Hepatic stellate cell (primary cell): ENCODE results near the gene UPK1A.
A peak's percentile ranks its signal among the peaks of the same experiment; 100 is the strongest.
"Not testable (repeated sequence)": the region's sequence is repeated elsewhere in the genome, so short reads cannot be mapped to it uniquely, and the experiment has no call there.

ENCODE experiments used
- DNase-seq: peaks from one replicate; pipeline ENCODE4 v3.0.0; 2011; ENCODE audit warnings: low spot score

Gene UPK1A

DNA sequence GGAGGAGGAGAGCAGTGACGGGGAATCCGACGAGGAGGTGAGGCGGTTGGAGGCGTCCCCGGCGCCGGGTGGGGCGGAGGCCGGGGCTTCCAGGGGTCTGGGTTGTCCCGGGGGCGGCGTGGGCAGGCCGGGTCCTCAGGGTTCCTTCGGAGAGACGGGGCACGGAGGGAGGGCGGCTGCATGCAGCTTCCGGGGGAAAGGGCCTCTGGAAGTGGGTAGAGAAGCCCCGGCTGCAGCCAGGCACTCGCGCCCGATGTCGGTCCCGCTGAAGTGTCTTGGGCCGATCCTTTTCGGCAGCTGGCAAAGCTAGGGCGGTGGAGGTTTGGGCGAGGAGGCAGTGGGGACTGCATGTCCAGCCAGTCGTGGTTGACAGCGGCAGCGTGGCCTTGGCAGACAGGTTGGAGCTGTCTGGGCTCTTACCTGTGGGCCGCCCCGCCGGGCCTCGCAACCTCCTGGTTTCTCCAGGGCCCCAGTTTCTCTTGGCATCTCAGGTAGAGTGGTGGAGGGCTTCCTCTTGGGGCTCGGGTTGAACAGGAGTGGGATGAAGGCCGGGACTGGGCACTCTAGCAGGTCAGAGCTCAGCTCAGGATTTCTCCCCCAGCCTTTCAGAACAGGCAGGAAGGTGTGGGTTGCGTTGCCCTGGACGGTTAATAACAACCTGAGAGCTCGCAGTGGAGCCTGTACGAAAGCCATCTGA, 52.2 kb downstream of the UPK1A start:
- DNase-seq = peak; percentile 63

DNA sequence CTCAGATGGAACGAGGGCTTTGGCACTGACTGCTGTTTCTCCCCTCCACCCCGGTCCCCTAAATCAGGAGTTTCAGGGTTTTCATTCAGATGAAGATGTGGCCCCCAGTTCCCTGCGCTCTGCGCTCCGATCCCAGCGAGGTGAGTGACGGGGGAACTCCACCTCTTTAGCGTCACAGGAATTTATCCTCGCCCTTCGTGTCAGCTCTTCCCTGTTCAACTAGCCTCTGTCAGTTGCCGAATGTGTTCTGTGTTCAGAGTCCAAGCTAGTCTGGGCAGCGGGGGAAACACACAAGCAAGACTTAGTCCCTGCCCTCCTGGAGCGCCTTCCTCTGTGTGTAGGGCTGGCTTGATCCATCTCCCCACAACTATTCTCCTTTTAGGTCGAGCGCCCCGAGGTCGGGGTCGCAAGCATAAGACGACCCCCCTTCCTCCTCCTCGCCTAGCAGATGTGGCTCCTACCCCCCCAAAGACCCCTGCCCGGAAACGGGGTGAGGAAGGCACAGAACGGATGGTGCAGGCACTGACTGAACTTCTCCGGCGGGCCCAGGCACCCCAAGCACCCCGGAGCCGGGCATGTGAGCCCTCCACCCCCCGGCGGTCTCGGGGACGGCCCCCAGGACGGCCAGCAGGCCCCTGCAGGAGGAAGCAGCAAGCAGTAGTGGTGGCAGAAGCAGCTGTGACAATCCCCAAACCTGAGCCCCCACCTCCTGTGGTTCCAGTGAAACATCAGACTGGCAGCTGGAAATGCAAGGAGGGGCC, 53.3 kb downstream of the UPK1A start:
- DNase-seq = no peak

GRCh38 chr19:35720163-35720524, 53.8 kb downstream of the UPK1A start:
- no peak for DNase-seq

DNA sequence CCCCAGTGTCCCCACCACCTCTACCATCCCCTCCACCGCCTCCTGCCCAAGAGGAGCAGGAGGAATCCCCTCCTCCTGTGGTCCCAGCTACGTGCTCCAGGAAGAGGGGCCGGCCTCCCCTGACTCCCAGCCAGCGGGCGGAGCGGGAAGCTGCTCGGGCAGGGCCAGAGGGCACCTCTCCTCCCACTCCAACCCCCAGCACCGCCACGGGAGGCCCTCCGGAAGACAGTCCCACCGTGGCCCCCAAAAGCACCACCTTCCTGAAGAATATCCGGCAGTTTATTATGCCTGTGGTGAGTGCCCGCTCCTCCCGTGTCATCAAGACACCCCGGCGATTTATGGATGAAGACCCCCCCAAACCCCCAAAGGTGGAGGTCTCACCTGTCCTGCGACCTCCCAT, 54.3 kb downstream of the UPK1A start:
- DNase-seq = no peak

DNA sequence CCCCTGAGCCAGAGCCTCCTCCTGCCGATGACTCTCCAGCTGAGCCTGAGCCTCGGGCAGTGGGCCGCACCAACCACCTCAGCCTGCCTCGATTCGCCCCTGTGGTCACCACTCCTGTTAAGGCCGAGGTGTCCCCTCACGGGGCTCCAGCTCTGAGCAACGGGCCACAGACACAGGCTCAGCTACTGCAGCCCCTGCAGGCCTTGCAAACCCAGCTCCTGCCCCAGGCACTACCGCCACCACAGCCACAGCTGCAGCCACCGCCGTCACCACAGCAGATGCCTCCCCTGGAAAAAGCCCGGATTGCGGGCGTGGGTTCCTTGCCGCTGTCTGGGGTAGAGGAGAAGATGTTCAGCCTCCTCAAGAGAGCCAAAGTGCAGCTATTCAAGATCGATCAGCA, 55.1 kb downstream of the UPK1A start:
- no peak for DNase-seq

DNA sequence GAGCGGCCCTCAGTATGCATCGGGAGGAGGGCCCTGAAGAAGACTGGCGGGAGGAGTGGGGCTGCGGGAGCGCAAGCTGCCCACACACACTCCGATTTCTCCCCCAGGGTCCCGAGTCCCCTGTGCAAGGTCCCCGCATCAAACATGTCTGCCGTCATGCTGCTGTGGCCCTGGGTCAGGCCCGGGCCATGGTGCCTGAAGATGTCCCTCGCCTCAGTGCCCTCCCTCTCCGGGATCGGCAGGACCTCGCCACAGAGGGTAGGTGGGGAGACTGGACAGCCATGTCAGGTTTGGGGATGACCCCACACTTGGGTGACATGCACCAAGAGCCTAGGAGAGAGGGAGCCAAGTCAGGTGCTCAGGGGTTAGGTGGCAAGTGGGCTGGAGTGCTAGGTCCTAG, 56.1 kb downstream of the UPK1A start:
- no peak for DNase-seq

GRCh38 chr19:35722897-35723296, 56.6 kb downstream of the UPK1A start:
- DNase-seq = no peak

GRCh38 chr19:35723671-35724070, 57.4 kb downstream of the UPK1A start:
- no peak for DNase-seq

DNA sequence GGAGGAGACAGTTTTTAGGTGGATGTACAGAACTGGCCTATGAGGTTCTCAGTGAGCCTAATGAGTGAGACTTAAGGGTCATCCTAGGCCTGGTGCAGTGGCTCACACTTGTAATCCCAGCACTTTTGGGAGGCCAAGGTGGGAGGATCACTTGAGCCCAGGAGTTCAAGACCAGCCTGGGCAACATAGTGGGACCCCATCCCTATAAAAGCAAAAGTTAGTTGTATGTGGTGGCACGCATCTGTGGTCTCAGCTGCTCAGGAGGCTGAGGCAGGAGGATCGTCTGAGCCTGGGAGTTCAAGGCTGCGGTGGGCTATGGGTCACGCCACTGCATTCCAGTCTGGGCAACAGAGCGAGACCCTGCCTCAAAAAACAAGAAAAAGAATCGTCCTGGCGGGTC, 57.8 kb downstream of the UPK1A start:
- not testable (repeated sequence) for DNase-seq

DNA sequence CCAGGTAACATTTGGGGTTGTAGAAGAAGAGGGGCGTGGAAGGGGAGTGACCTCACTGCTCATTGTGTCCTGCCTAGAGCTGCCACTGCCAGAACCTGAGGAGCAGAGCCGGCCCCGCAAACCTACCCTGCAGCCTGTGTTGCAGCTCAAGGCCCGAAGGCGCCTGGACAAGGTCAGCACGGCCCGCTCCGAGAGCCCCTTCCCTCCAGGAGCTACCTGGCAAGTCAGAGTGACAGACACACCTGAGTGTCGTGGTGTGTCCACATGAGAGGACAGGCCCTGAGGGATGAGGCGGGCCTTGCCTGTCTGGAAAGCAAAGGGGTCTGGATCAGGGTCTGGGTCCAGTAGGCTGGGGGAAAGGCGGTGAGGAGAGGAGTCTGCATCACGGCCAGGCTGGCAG, 58.2 kb downstream of the UPK1A start:
- DNase-seq = no peak

DNA sequence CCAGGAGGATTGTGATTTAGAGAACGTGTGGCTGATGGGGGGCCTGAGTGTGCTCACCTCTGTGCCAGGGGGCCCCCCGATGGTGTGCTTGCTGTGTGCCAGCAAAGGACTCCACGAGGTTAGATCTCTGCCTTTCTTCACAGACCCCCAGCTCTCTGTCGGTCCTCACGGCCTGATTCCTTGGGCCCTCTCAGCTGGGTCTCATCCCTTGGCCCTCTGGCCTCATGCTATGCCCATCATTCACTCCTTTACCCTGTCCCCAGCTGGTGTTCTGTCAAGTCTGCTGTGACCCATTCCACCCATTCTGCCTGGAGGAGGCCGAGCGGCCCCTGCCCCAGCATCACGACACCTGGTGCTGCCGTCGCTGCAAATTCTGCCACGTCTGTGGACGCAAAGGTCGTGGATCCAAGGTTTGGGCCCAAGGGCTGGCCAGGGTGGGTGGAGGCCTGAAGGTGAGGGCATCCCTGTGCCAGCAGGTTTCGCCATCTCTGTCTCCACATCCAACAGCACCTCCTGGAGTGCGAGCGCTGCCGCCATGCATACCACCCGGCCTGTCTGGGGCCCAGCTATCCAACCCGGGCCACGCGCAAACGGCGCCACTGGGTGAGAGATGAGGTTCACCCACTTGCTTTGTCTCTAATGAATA, 59.0 kb downstream of the UPK1A start:
- no peak for DNase-seq

DNA sequence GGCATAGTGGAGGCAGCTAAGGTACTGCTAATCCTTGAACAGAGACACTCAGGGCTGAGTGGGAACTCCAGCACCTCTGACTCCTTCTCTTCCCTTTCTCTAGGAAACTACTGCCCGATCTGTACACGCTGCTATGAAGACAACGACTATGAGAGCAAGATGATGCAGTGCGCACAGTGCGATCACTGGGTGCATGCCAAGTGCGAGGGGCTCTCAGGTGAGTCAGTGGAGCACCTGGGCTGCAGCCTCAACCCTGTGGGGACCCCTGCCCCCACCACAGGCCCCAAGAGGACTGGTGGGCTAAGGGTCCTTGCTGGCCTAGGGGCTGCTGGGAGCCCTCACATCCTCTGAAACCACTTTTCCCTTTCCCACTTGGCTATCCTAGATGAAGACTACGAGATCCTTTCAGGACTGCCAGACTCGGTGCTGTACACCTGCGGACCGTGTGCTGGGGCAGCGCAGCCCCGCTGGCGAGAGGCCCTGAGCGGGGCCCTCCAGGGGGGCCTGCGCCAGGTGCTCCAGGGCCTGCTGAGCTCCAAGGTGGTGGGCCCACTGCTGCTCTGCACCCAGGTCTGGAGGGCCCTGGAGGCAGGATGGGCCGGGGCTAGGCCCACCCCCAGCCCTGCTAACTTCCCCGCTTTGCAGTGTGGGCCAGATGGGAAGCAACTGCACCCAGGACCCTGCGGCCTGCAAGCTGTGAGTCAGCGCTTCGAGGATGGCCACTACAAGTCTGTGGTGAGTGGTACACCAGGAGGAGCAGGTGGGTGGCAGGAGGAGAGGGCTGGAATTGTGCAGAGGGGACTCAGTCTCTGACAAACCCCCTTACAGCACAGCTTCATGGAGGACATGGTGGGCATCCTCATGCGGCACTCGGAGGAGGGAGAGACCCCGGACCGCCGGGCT, 61.0 kb downstream of the UPK1A start:
- no peak for DNase-seq
